HCT116 (cell line): ENCODE results near the gene KCNC2. TPM values are rescaled to one million over a fixed set of nuclear protein-coding genes. Genes with fewer than 3 reads are reported as not detected.

Source experiments
- ATAC-seq: fragments of 200-7000 bp; cut with Tn5 transposase; 2 replicates; pipeline ENCODE4 v1.9.1; 2020; ENCODE audit warnings: mild to moderate bottlenecking, moderate library complexity
- BruUV-seq: library from RNA; stranded (reverse); fragments of 400-500 nt; replicated peaks from 2 replicates; lab custom pipeline; 2021; lab: Mats Ljungman, UMichigan
- CTCF ChIA-PET: fragments of 300-600 bp; sonication (Branson Sonifier 250); formaldehyde crosslinking; loops from one replicate; lab custom pipeline; 2021; ENCODE audit warnings: antibody characterized with exemption; lab: Charles Lee
- POLR2A ChIA-PET: fragments of 300-600, 350-600 bp; sonication (Branson Sonifier 250); formaldehyde crosslinking; loops from one replicate; lab custom pipeline; 2021; ENCODE audit warnings: antibody characterized with exemption; lab: Charles Lee
- RAD21 ChIA-PET, 2 experiments: fragments of 300-600 bp; sonication (Branson Sonifier 250); formaldehyde crosslinking; loops; one replicate each; lab custom pipeline; 2023; ENCODE audit warnings: low total read pairs in 2 of 2; ENCODE audit not compliant: uncharacterized antibody in 2 of 2, unreplicated experiment in 2 of 2, low non-redundant PET in 1 of 2; lab: Charles Lee
- DNase-seq: peaks from one replicate; pipeline ENCODE4 v3.0.0-alpha.2; 2010; ENCODE audit warnings: low read depth, low spot score
- H2AFZ ChIP-seq: fragments of 200-600 bp; shearing (Covaris generic), sonication (generic); 2 replicates; pipeline ENCODE4 v1.6.1; 2017; ENCODE audit warnings: low read depth, mixed run types, mixed read lengths, antibody characterized with exemption, low read length; ENCODE audit not compliant: poor library complexity, severe bottlenecking
- H3K27ac ChIP-seq: 2 replicates; pipeline ENCODE4 v1.5.1; 2012; ENCODE audit warnings: low read depth, low read length
- H3K27me3 ChIP-seq: fragments of 200-600 bp; sonication (generic); 2 replicates; pipeline ENCODE4 v1.6.1; 2016; ENCODE audit warnings: mixed run types, low read length, mixed read lengths; ENCODE audit not compliant: insufficient read depth
- H3K36me3 ChIP-seq, 2 experiments: fragments of 200-500 bp in 1 of 2; fragments of 200-600 bp in 1 of 2; sonication (Bioruptor generic) in 1 of 2; sonication (generic) in 1 of 2; 2 replicates each; pipeline versions ENCODE4 v1.5.1 to v1.6.1; 2014 to 2016; ENCODE audit warnings: low read length in 2 of 2, inconsistent platforms in 1 of 2, mixed read lengths in 1 of 2, mixed run types in 1 of 2; ENCODE audit not compliant: insufficient read depth in 2 of 2, control insufficient read depth in 1 of 2
- H3K4me1 ChIP-seq, 2 experiments: fragments of 200-600 bp in 1 of 2; sonication (generic) in 1 of 2; 2 replicates each; pipeline versions ENCODE4 v1.5.1 to v1.6.1; 2012 to 2017; ENCODE audit warnings: low read length in 2 of 2, inconsistent platforms in 1 of 2, mild to moderate bottlenecking in 1 of 2, mixed read lengths in 1 of 2, mixed run types in 1 of 2, moderate library complexity in 1 of 2; ENCODE audit not compliant: insufficient read depth in 2 of 2, control insufficient read depth in 1 of 2
- H3K4me2 ChIP-seq: fragments of 200-600 bp; sonication (generic); 2 replicates; pipeline ENCODE4 v1.6.1; 2017; ENCODE audit warnings: mixed run types, low read length, mixed read lengths
- H3K4me3 ChIP-seq, 2 experiments: fragments of 200-600 bp in 1 of 2; sonication (generic) in 1 of 2; replicated peaks in 1 of 2; 2 replicates each; pipeline ENCODE4 v1.5.1; 2011 to 2016; ENCODE audit warnings: low read length in 2 of 2, control low read depth in 1 of 2, low read depth in 1 of 2, mild to moderate bottlenecking in 1 of 2, mixed read lengths in 1 of 2, mixed run types in 1 of 2
- H3K79me2 ChIP-seq: fragments of 200-600 bp; sonication (generic); 2 replicates; pipeline ENCODE4 v1.6.1; 2017; ENCODE audit warnings: mild to moderate bottlenecking, mixed run types, low read length, moderate library complexity, mixed read lengths; ENCODE audit not compliant: insufficient read depth
- H3K9ac ChIP-seq: fragments of 200-600 bp; sonication (generic); 2 replicates; pipeline ENCODE4 v1.6.1; 2016; ENCODE audit warnings: low read length, mixed read lengths
- H3K9me2 ChIP-seq: fragments of 200-600 bp; sonication (generic), shearing (Covaris generic); 2 replicates; pipeline ENCODE4 v1.6.1; 2017; ENCODE audit warnings: mixed run types, mild to moderate bottlenecking, moderate library complexity; ENCODE audit not compliant: insufficient read depth
- H3K9me3 ChIP-seq, 2 experiments: fragments of 200-500 bp in 1 of 2; fragments of 200-600 bp in 1 of 2; sonication (Bioruptor generic) in 1 of 2; sonication (generic) in 1 of 2; 2 replicates each; pipeline ENCODE4 v1.6.1; 2014 to 2017; ENCODE audit warnings: low read length in 2 of 2, mixed read lengths in 2 of 2, inconsistent platforms in 1 of 2, low read depth in 1 of 2, mild to moderate bottlenecking in 1 of 2, mixed run types in 1 of 2, moderate library complexity in 1 of 2; ENCODE audit not compliant: control insufficient read depth in 1 of 2, insufficient read depth in 1 of 2
- H4K20me1 ChIP-seq: fragments of 200-600 bp; sonication (generic), shearing (Covaris generic); 2 replicates; pipeline ENCODE4 v1.6.1; 2017; ENCODE audit warnings: mixed run types, mild to moderate bottlenecking, moderate library complexity; ENCODE audit not compliant: insufficient read depth
- CBX3 ChIP-seq: IDR thresholded peaks from 2 replicates; pipeline ENCODE4 v1.6.1; 2012; ENCODE audit warnings: low read depth
- CTCF ChIP-seq, 3 experiments: fragments of 200-600 bp in 1 of 3; sonication (generic) in 1 of 3; IDR thresholded peaks in 2 of 3; conservative IDR thresholded peaks in 1 of 3; 2 replicates each; pipeline ENCODE4 v1.5.1; 2012 to 2017; ENCODE audit warnings: low read depth in 2 of 3, low read length in 2 of 3, antibody characterized with exemption in 1 of 3, borderline replicate concordance in 1 of 3, control low read depth in 1 of 3, mild to moderate bottlenecking in 1 of 3, mixed read lengths in 1 of 3, mixed run types in 1 of 3, moderate library complexity in 1 of 3; ENCODE audit not compliant: insufficient read depth in 1 of 3
- FOSL1 ChIP-seq: IDR thresholded peaks from 2 replicates; pipeline ENCODE4 v1.6.1; 2012; ENCODE audit warnings: low read depth
- POLR2AphosphoS5 ChIP-seq: IDR thresholded peaks from 2 replicates; pipeline ENCODE4 v1.6.1; 2011; ENCODE audit warnings: mild to moderate bottlenecking, low read depth, low read length, moderate library complexity
- RAD21 ChIP-seq: IDR thresholded peaks from 2 replicates; pipeline ENCODE4 v1.6.1; 2012; ENCODE audit warnings: low read depth, mild to moderate bottlenecking
- SRF ChIP-seq: IDR thresholded peaks from 2 replicates; pipeline ENCODE4 v1.6.1; 2012; ENCODE audit warnings: low read depth
- YY1 ChIP-seq: IDR thresholded peaks from 2 replicates; pipeline ENCODE4 v1.6.1; 2011; ENCODE audit warnings: low read length, low read depth, moderate library complexity, mild to moderate bottlenecking; ENCODE audit not compliant: insufficient replicate concordance; ENCODE audit errors: extremely low read depth
- ZFX ChIP-seq: fragments of 450-650 bp; IDR thresholded peaks from 2 replicates; pipeline ENCODE4 v1.6.1; 2017
- ZNF274 ChIP-seq: fragments of 200-500 bp; sonication (Bioruptor generic); IDR thresholded peaks from 2 replicates; pipeline ENCODE4 v1.6.1; 2014; ENCODE audit warnings: mild to moderate bottlenecking, low read depth, low read length, inconsistent platforms
- intact Hi-C: fragments of 100-400 bp; cut with micrococcal nuclease; formaldehyde crosslinking; loops from 2 replicates; pipeline ENCODE4 v1.10.0; 2022
- total RNA-seq: library from RNA; stranded (reverse); gene quantifications from one replicate; pipeline ENCODE4 v1.2.1, GENCODE V29; 2021; ENCODE audit not compliant: unreplicated experiment

The KCNC2 gene
- total RNA-seq, 1 experiment from 2014 or later, result not detected

GRCh38 chr12:75115748-75116147 is 93.9 kb downstream of the KCNC2 start:
- ChIA-PET POLR2A (no interaction called here), RAD21 (no interaction called here), CTCF (no interaction called here)
- TF ChIP-seq ZNF274, result no peak
- H2AFZ ChIP-seq, result no peak overlapping the region
- no peak overlapping the region for H3K4me2 ChIP-seq
- H4K20me1 ChIP-seq, result no peaks in the 10 kb centered on the region
- H3K27ac ChIP-seq, result no peak overlapping the region
- intact Hi-C loops, result no loop called here
- no peaks in the 10 kb centered on the region for H3K9me3 ChIP-seq
- DNase-seq, result no peak
- no peak for ATAC-seq
- H3K9me2 ChIP-seq, result no peaks in the 10 kb centered on the region
- no peaks in the 10 kb centered on the region for H3K79me2 ChIP-seq
- H3K4me1 ChIP-seq, result no peaks in the 10 kb centered on the region
- no peak overlapping the region for H3K9ac ChIP-seq
- no peak overlapping the region for H3K4me3 ChIP-seq
- no TSS peak for BruUV-seq
- H3K36me3 ChIP-seq, result no peaks in the 10 kb centered on the region
- no peaks in the 10 kb centered on the region for H3K27me3 ChIP-seq

- no peaks in the 10 kb centered on the region for H4K20me1 ChIP-seq
- intact Hi-C loops, result no loop called here
- H3K9ac ChIP-seq, result no peak overlapping the region
- no peak overlapping the region for H3K27ac ChIP-seq
- no peak overlapping the region for H3K4me3 ChIP-seq
- ATAC-seq (no peak), DNase-seq (no peak)
- H3K9me3 ChIP-seq, result no peaks in the 10 kb centered on the region
- no TSS peak for BruUV-seq
- H3K9me2 ChIP-seq, result no peaks in the 10 kb centered on the region
- no peaks in the 10 kb centered on the region for H3K79me2 ChIP-seq
- H2AFZ ChIP-seq, result no peak overlapping the region
- no peaks in the 10 kb centered on the region for H3K4me1 ChIP-seq
- no peaks in the 10 kb centered on the region for H3K36me3 ChIP-seq
- ChIA-PET RAD21 (no interaction called here), POLR2A (no interaction called here), CTCF (no interaction called here)
- H3K4me2 ChIP-seq, result no peak overlapping the region
- H3K27me3 ChIP-seq, result no peaks in the 10 kb centered on the region
- no peak for TF ChIP-seq YY1
Observed at GRCh38 chr12:75103822-75104221, 105.8 kb downstream of the KCNC2 start.

GRCh38 chr12:75101781-75102180 is 107.9 kb downstream of the KCNC2 start:
- ATAC-seq (no peak), DNase-seq (no peak)
- H3K9ac ChIP-seq, result no peak overlapping the region
- no peaks in the 10 kb centered on the region for H3K27me3 ChIP-seq
- H3K9me3 ChIP-seq, result no peaks in the 10 kb centered on the region
- no peaks in the 10 kb centered on the region for H4K20me1 ChIP-seq
- intact Hi-C loops, result no loop called here
- ChIA-PET CTCF (no interaction called here), POLR2A (no interaction called here), RAD21 (no interaction called here)
- H3K4me2 ChIP-seq, result no peak overlapping the region
- no peak overlapping the region for H3K27ac ChIP-seq
- H3K79me2 ChIP-seq, result no peaks in the 10 kb centered on the region
- H3K4me1 ChIP-seq, result no peaks in the 10 kb centered on the region
- H3K4me3 ChIP-seq, result no peak overlapping the region
- no peaks in the 10 kb centered on the region for H3K36me3 ChIP-seq
- H2AFZ ChIP-seq, result no peak overlapping the region
- no TSS peak for BruUV-seq
- H3K9me2 ChIP-seq, result no peaks in the 10 kb centered on the region
- no peak for TF ChIP-seq SRF
- no peak for TF ChIP-seq CTCF (IDR thresholded peaks at IDR 0.05 in 2 of 3, conservative IDR thresholded peaks at IDR 0.05 in 1 of 3; ENCODE audit: borderline replicate concordance in 1 of 3, insufficient read depth in 1 of 3, low read depth in 2 of 3, low read length in 2 of 3)
- no peak for TF ChIP-seq CBX3
- TF ChIP-seq RAD21, result no peak
- TF ChIP-seq POLR2AphosphoS5, result no peak
- TF ChIP-seq FOSL1, result no peak
- TF ChIP-seq YY1, result no peak
- no peak for TF ChIP-seq ZFX
